SK-N-SH (cell line): ENCODE data around the gene DGKI. TPM values are rescaled to one million over a fixed set of nuclear protein-coding genes. Genes with fewer than 3 reads are reported as not detected.

Experiments used
- CTCF ChIA-PET: fragments of 300-600, 350-600 bp; formaldehyde crosslinking; extraction: SDS; loops from one replicate; lab custom pipeline; 2021; lab: Yijun Ruan, JAX
- POLR2A ChIA-PET: fragments of 350-600 bp; sonication (Branson Sonifier 250); formaldehyde crosslinking; extraction: SDS; loops from one replicate; lab custom pipeline; 2020; ENCODE audit warnings: antibody characterized with exemption, inconsistent platforms; lab: Yijun Ruan, JAX
- DNase-seq: peaks from one replicate; pipeline ENCODE4 v3.0.0; 2012
- H2AFZ ChIP-seq: fragments of 200-600 bp; sonication (generic); 2 replicates; pipeline ENCODE4 v1.8.1; 2016; ENCODE audit warnings: antibody characterized with exemption, mild to moderate bottlenecking, low read depth
- H3F3A ChIP-seq: fragments of 200-600 bp; sonication (generic); replicated peaks from 2 replicates; pipeline ENCODE3; 2016; ENCODE audit warnings: antibody characterized with exemption, mild to moderate bottlenecking; ENCODE audit not compliant: insufficient read depth
- H3K27ac ChIP-seq, 2 experiments: fragments of 200-500 bp in 1 of 2; fragments of 200-600 bp in 1 of 2; sonication (Bioruptor generic) in 1 of 2; sonication (generic), shearing (Covaris generic) in 1 of 2; 2 replicates each; pipeline versions ENCODE4 v1.5.1 to v1.6.1; 2014 to 2016; ENCODE audit warnings: low read depth in 2 of 2, inconsistent platforms in 1 of 2, low read length in 1 of 2, mild to moderate bottlenecking in 1 of 2, mixed read lengths in 1 of 2
- H3K27me3 ChIP-seq: fragments of 200-600 bp; sonication (generic), shearing (Covaris generic); 2 replicates; pipeline ENCODE4 v1.6.1; 2016; ENCODE audit warnings: mixed run types; ENCODE audit not compliant: insufficient read depth
- H3K36me3 ChIP-seq, 2 experiments: fragments of 200-500 bp in 1 of 2; fragments of 200-600 bp in 1 of 2; sonication (Bioruptor generic) in 1 of 2; sonication (generic) in 1 of 2; replicated peaks in 1 of 2; 2 replicates each; pipeline versions ENCODE3 to v1.5.1; 2014 to 2016; ENCODE audit warnings: low read length in 1 of 2, mild to moderate bottlenecking in 1 of 2; ENCODE audit not compliant: insufficient read depth in 2 of 2, control insufficient read depth in 1 of 2
- H3K4me1 ChIP-seq, 2 experiments: fragments of 200-500 bp in 1 of 2; fragments of 200-600 bp in 1 of 2; sonication (Bioruptor generic) in 1 of 2; sonication (generic), shearing (Covaris generic) in 1 of 2; 2 replicates each; pipeline versions ENCODE4 v1.5.1 to v1.6.1; 2014 to 2016; ENCODE audit warnings: low read depth in 1 of 2, low read length in 1 of 2, mixed run types in 1 of 2; ENCODE audit not compliant: insufficient read depth in 2 of 2, control insufficient read depth in 1 of 2
- H3K4me2 ChIP-seq: fragments of 200-600 bp; sonication (generic), shearing (Covaris generic); 2 replicates; pipeline ENCODE4 v1.6.1; 2017; ENCODE audit warnings: mixed run types
- H3K4me3 ChIP-seq, 2 experiments: fragments of 200-500 bp in 1 of 2; fragments of 200-600 bp in 1 of 2; sonication (Bioruptor generic) in 1 of 2; sonication (generic), shearing (Covaris generic) in 1 of 2; 2 replicates each; pipeline versions ENCODE4 v1.5.1 to v1.8.1; 2014 to 2016; ENCODE audit warnings: low read depth in 2 of 2, inconsistent platforms in 1 of 2, low read length in 1 of 2, mild to moderate bottlenecking in 1 of 2, mixed read lengths in 1 of 2, moderate library complexity in 1 of 2
- H3K79me2 ChIP-seq: fragments of 200-600 bp; sonication (generic); 2 replicates; pipeline ENCODE4 v1.8.1; 2017; ENCODE audit warnings: mild to moderate bottlenecking; ENCODE audit not compliant: insufficient read depth
- H3K9ac ChIP-seq: fragments of 200-600 bp; sonication (generic); 2 replicates; pipeline ENCODE4 v1.6.1; 2017; ENCODE audit warnings: mixed run types
- H3K9me2 ChIP-seq: fragments of 200-600 bp; sonication (generic); 2 replicates; pipeline ENCODE4 v1.6.1; 2017; ENCODE audit warnings: mixed run types
- H3K9me3 ChIP-seq: fragments of 200-600 bp; sonication (generic); 2 replicates; pipeline ENCODE4 v1.6.1; 2017; ENCODE audit warnings: mixed run types, mild to moderate bottlenecking, moderate library complexity
- H4K20me1 ChIP-seq: fragments of 200-600 bp; sonication (generic); 2 replicates; pipeline ENCODE4 v1.6.1; 2017; ENCODE audit warnings: mild to moderate bottlenecking, mixed run types; ENCODE audit not compliant: insufficient read depth
- EP300 ChIP-seq, 2 experiments: IDR thresholded peaks; 2 replicates each; pipeline versions ENCODE4 v1.4.0 to v1.6.1; 2012; ENCODE audit warnings: borderline replicate concordance in 1 of 2, low read depth in 1 of 2, low read length in 1 of 2
- EZH2phosphoT487 ChIP-seq: fragments of 200-600 bp; sonication (generic); IDR thresholded peaks from 2 replicates; pipeline ENCODE4 v1.6.1; 2017; ENCODE audit warnings: low read depth, mixed run types, mild to moderate bottlenecking, antibody characterized with exemption, moderate library complexity, borderline replicate concordance
- FOXJ3 ChIP-seq: sonication (generic); formaldehyde crosslinking; IDR thresholded peaks from 2 replicates; pipeline ENCODE4 v1.5.1; 2020; ENCODE audit warnings: mild to moderate bottlenecking, missing genetic modification reagents
- FOXM1 ChIP-seq: IDR thresholded peaks from 2 replicates; pipeline ENCODE4 v1.4.0; 2012; ENCODE audit warnings: low read depth, mild to moderate bottlenecking
- GABPA ChIP-seq: IDR thresholded peaks from 2 replicates; pipeline ENCODE4 v1.4.0; 2012; ENCODE audit warnings: low read depth, mild to moderate bottlenecking
- GATA2 ChIP-seq: sonication (generic); formaldehyde crosslinking; IDR thresholded peaks from 2 replicates; pipeline ENCODE4 v1.5.0; 2020; ENCODE audit warnings: mild to moderate bottlenecking, missing genetic modification reagents
- MEF2A ChIP-seq: IDR thresholded peaks from 2 replicates; pipeline ENCODE4 v1.4.0; 2012; ENCODE audit warnings: low read depth, borderline replicate concordance
- NFIC ChIP-seq: IDR thresholded peaks from 2 replicates; pipeline ENCODE4 v1.4.0; 2012; ENCODE audit warnings: borderline replicate concordance
- NRF1 ChIP-seq: IDR thresholded peaks from 2 replicates; pipeline ENCODE4 v1.6.1; 2012; ENCODE audit warnings: low read depth, mild to moderate bottlenecking, low read length
- POLR2AphosphoS5 ChIP-seq: IDR thresholded peaks from 2 replicates; pipeline ENCODE4 v1.6.1; 2012; ENCODE audit warnings: low read depth, low read length
- RCOR1 ChIP-seq: fragments of 150-350 bp; IDR thresholded peaks from 2 replicates; pipeline ENCODE4 v1.6.1; 2017; ENCODE audit warnings: antibody characterized with exemption, low read length
- SMC3 ChIP-seq: IDR thresholded peaks from 2 replicates; pipeline ENCODE4 v1.6.1; 2012; ENCODE audit warnings: low read depth, low read length, improper control_type of control experiment
- TAF1 ChIP-seq: IDR thresholded peaks from 2 replicates; pipeline ENCODE4 v1.6.1; 2012; ENCODE audit warnings: low read depth, mild to moderate bottlenecking, low read length, moderate library complexity, borderline replicate concordance
- TCF12 ChIP-seq: IDR thresholded peaks from 2 replicates; pipeline ENCODE4 v1.4.0; 2012
- WGBS: methylation state at CpG from one replicate; pipeline ENCODE4 v1.1.6; 2017; ENCODE audit warnings: low lambda C conversion rate; 5-methylcytosine and 5-hydroxymethylcytosine counted together
- polyA plus RNA-seq, 3 experiments: library from polyadenylated mRNA; depleted of rRNA; stranded (reverse); fragments of >200 nt; gene quantifications; 2 replicates each; pipeline ENCODE4 v1.2.3, GENCODE V29; 2012
- TF ChIP-seq, protein P1 (sequence below): IDR thresholded peaks from 2 replicates; pipeline ENCODE4 v1.4.0; 2012; ENCODE audit warnings: low read depth, borderline replicate concordance
- TF ChIP-seq, protein P2 (sequence below): IDR thresholded peaks from 2 replicates; pipeline ENCODE4; 2012
- TF ChIP-seq, protein P3 (sequence below): fragments of 150-350 bp; IDR thresholded peaks from 2 replicates; pipeline ENCODE4 v1.6.1; 2017; ENCODE audit warnings: antibody characterized with exemption, low read length, low read depth, borderline replicate concordance
- TF ChIP-seq, protein P4 (sequence below): fragments of 150-350 bp; IDR thresholded peaks from 2 replicates; pipeline ENCODE4 v1.6.1; 2016; ENCODE audit warnings: mild to moderate bottlenecking, low read depth, low read length
- TF ChIP-seq, protein P5 (sequence below): IDR thresholded peaks from 2 replicates; pipeline ENCODE4 v1.4.0; 2012; ENCODE audit warnings: low read depth

The DGKI gene
- polyA plus RNA-seq, 1 of the 3 experiments (the other 2 are of a cell fraction): 1.3 TPM

DNA sequence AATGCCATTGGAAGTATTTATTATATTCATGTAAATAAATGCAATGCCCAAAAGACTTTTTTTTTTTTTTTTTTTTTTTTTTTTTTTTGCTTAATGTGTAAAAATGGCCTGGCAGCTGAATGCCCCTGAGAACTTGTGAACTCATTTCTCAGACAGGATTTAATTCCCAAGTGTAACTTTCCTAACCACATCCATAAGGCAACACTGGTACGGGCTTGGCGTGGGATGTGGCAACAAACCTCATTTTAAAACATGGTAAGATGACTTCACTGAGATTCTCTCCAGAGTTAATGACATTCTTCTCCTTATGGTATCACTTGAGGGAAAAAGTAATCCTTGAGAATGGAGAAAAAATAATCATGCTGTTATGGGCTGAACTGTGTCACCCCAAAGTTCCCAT lies 150.4 kb downstream of the DGKI start:
- Histone ChIP-seq H4K20me1 (no peaks in the 10 kb centered on the region), H3K79me2 (no peaks in the 10 kb centered on the region), H3K27ac (no peak overlapping the region; a peak in 1 of 4 replicates), H2AFZ (no peak overlapping the region), H3K4me3 (no peak overlapping the region), H3K4me1 (peaks cover 0 to 11% of the 10 kb centered on the region in 2 experiments; a peak in 1 of 4 replicates), H3K9me2 (no peaks in the 10 kb centered on the region), H3K9me3 (peaks cover 3% of the 10 kb centered on the region; the same call in 1 of the 2 replicates), H3K4me2 (no peak overlapping the region), H3K27me3 (no peaks in the 10 kb centered on the region), H3K36me3 (peaks cover 0 to 2% of the 10 kb centered on the region in 2 experiments), H3F3A (peaks cover 8% of the 10 kb centered on the region), H3K9ac (no peak overlapping the region)
- ChIA-PET CTCF (interaction anchor here (0.8 kb wide), 1 partner anchor 11 kb away, joined by 3 read pairs; no protein-coding TSS in a partner anchor), POLR2A (no interaction called here)
- DNase-seq: no peak
- TF ChIP-seq MEF2A (no peak), POLR2AphosphoS5 (no peak), EZH2phosphoT487 (no peak), FOXJ3 (no peak), TAF1 (no peak), GATA2 (CRISPR knock-in tag) (no peak), FOXM1 (no peak), GABPA (no peak), NRF1 (no peak), EP300 (IDR thresholded peaks at IDR 0.05; ENCODE audit: borderline replicate concordance in 1 of 2, low read depth in 1 of 2, low read length in 1 of 2) (no peak), SMC3 (no peak), RCOR1 (no peak), TCF12 (no peak), NFIC (no peak)
- TF ChIP-seq, protein P1, sequence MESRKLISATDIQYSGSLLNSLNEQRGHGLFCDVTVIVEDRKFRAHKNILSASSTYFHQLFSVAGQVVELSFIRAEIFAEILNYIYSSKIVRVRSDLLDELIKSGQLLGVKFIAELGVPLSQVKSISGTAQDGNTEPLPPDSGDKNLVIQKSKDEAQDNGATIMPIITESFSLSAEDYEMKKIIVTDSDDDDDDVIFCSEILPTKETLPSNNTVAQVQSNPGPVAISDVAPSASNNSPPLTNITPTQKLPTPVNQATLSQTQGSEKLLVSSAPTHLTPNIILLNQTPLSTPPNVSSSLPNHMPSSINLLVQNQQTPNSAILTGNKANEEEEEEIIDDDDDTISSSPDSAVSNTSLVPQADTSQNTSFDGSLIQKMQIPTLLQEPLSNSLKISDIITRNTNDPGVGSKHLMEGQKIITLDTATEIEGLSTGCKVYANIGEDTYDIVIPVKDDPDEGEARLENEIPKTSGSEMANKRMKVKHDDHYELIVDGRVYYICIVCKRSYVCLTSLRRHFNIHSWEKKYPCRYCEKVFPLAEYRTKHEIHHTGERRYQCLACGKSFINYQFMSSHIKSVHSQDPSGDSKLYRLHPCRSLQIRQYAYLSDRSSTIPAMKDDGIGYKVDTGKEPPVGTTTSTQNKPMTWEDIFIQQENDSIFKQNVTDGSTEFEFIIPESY: no peak
- TF ChIP-seq, protein P2, sequence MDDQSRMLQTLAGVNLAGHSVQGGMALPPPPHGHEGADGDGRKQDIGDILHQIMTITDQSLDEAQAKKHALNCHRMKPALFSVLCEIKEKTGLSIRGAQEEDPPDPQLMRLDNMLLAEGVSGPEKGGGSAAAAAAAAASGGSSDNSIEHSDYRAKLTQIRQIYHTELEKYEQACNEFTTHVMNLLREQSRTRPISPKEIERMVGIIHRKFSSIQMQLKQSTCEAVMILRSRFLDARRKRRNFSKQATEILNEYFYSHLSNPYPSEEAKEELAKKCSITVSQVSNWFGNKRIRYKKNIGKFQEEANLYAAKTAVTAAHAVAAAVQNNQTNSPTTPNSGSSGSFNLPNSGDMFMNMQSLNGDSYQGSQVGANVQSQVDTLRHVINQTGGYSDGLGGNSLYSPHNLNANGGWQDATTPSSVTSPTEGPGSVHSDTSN: no peak
- TF ChIP-seq, protein P3, sequence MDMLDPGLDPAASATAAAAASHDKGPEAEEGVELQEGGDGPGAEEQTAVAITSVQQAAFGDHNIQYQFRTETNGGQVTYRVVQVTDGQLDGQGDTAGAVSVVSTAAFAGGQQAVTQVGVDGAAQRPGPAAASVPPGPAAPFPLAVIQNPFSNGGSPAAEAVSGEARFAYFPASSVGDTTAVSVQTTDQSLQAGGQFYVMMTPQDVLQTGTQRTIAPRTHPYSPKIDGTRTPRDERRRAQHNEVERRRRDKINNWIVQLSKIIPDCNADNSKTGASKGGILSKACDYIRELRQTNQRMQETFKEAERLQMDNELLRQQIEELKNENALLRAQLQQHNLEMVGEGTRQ: no peak
- TF ChIP-seq, protein P4, sequence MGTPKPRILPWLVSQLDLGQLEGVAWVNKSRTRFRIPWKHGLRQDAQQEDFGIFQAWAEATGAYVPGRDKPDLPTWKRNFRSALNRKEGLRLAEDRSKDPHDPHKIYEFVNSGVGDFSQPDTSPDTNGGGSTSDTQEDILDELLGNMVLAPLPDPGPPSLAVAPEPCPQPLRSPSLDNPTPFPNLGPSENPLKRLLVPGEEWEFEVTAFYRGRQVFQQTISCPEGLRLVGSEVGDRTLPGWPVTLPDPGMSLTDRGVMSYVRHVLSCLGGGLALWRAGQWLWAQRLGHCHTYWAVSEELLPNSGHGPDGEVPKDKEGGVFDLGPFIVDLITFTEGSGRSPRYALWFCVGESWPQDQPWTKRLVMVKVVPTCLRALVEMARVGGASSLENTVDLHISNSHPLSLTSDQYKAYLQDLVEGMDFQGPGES: no peak
- TF ChIP-seq, protein P5, sequence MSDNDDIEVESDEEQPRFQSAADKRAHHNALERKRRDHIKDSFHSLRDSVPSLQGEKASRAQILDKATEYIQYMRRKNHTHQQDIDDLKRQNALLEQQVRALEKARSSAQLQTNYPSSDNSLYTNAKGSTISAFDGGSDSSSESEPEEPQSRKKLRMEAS: no peak
- WGBS: 90% methylated on average over 2 of the region's 2 CpGs
